ENCODE results near the gene PPP1R14C. TPM values are rescaled to one million over a fixed set of nuclear protein-coding genes. Genes with fewer than 3 reads are reported as not detected.

The PPP1R14C gene
- total RNA-seq, 2 experiments from 2014 or later, result not detected

GRCh38 chr6:150252714-150253444 is 110.0 kb downstream of the PPP1R14C start:
- H3K9me3 Mint-ChIP-seq (ENCODE audit: insufficient read depth), result peaks cover 4% of the 10 kb centered on the region
- POLR2A ChIA-PET, result no interaction called here
- H3K27ac Mint-ChIP-seq, result no peak overlapping the region
- H3K27me3 Mint-ChIP-seq (ENCODE audit: low read depth), result peaks cover 3% of the 10 kb centered on the region
- H3K36me3 Mint-ChIP-seq (ENCODE audit: low read depth), result peaks cover 4% of the 10 kb centered on the region
- no peak overlapping the region for H3K4me3 Mint-ChIP-seq
- ATAC-seq (no peak), DNase-seq (no peak)
- CTCF ChIA-PET, result interaction anchor here (1.2 kb wide), 1 partner anchor 15 kb away, joined by 3 read pairs; no protein-coding TSS in a partner anchor
- peaks cover 21% of the 10 kb centered on the region for H3K4me1 Mint-ChIP-seq (ENCODE audit: low read depth)

- H3K4me3 Mint-ChIP-seq, result no peak overlapping the region
- CTCF ChIA-PET, result no interaction called here
Observed at GRCh38 chr6:150253489-150253888, 110.6 kb downstream of the PPP1R14C start.

GRCh38 chr6:150254770-150255169 is 111.9 kb downstream of the PPP1R14C start:
- Mint-ChIP-seq H3K4me3 (no peak overlapping the region), H3K4me1 (ENCODE audit: low read depth) (peaks cover 21% of the 10 kb centered on the region), H3K9me3 (ENCODE audit: insufficient read depth) (no peaks in the 10 kb centered on the region), H3K36me3 (ENCODE audit: low read depth) (peaks cover 4% of the 10 kb centered on the region), H3K27ac (no peak overlapping the region), H3K27me3 (ENCODE audit: low read depth) (peaks cover 3% of the 10 kb centered on the region)
- DNase-seq (no peak), ATAC-seq (no peak)
- POLR2A ChIA-PET, result no interaction called here
- CTCF ChIA-PET, result interaction anchor here (0.6 kb wide), 1 partner anchor 366 kb away, joined by 3 read pairs; no protein-coding TSS in a partner anchor

More at GRCh38 chr6:150253489-150253888, 110.6 kb downstream of the PPP1R14C start:
- peaks cover 21% of the 10 kb centered on the region for H3K4me1 Mint-ChIP-seq (ENCODE audit: low read depth)
- ATAC-seq (no peak), DNase-seq (no peak)
- peaks cover 4% of the 10 kb centered on the region for H3K36me3 Mint-ChIP-seq (ENCODE audit: low read depth)
- POLR2A ChIA-PET, result no interaction called here
- peaks cover 4% of the 10 kb centered on the region for H3K9me3 Mint-ChIP-seq (ENCODE audit: insufficient read depth)
- H3K27me3 Mint-ChIP-seq (ENCODE audit: low read depth), result peaks cover 3% of the 10 kb centered on the region
- H3K27ac Mint-ChIP-seq, result no peak overlapping the region

GRCh38 chr6:150255840-150256239 is 113.0 kb downstream of the PPP1R14C start:
- Mint-ChIP-seq H3K4me1 (ENCODE audit: low read depth) (peaks cover 21% of the 10 kb centered on the region), H3K27me3 (ENCODE audit: low read depth) (peaks cover 3% of the 10 kb centered on the region), H3K36me3 (ENCODE audit: low read depth) (peaks cover 4% of the 10 kb centered on the region), H3K9me3 (ENCODE audit: insufficient read depth) (no peaks in the 10 kb centered on the region), H3K27ac (no peak overlapping the region), H3K4me3 (no peak overlapping the region)
- DNase-seq (no peak), ATAC-seq (no peak)
- ChIA-PET POLR2A (no interaction called here), CTCF (no interaction called here)

GRCh38 chr6:150256618-150257272 is 113.9 kb downstream of the PPP1R14C start:
- POLR2A ChIA-PET, result no interaction called here
- ATAC-seq (no peak), DNase-seq (no peak)
- CTCF ChIA-PET, result no interaction called here
- H3K27me3 Mint-ChIP-seq (ENCODE audit: low read depth), result peaks cover 3% of the 10 kb centered on the region
- no peaks in the 10 kb centered on the region for H3K9me3 Mint-ChIP-seq (ENCODE audit: insufficient read depth)
- peaks cover 21% of the 10 kb centered on the region for H3K4me1 Mint-ChIP-seq (ENCODE audit: low read depth)
- no peak overlapping the region for H3K4me3 Mint-ChIP-seq
- H3K27ac Mint-ChIP-seq, result no peak overlapping the region
- peaks cover 5% of the 10 kb centered on the region for H3K36me3 Mint-ChIP-seq (ENCODE audit: low read depth)

GRCh38 chr6:150258381-150258780 is 115.5 kb downstream of the PPP1R14C start:
- Mint-ChIP-seq H3K27ac (no peak overlapping the region), H3K9me3 (ENCODE audit: insufficient read depth) (no peaks in the 10 kb centered on the region), H3K27me3 (ENCODE audit: low read depth) (peaks cover 3% of the 10 kb centered on the region), H3K4me3 (no peak overlapping the region), H3K4me1 (ENCODE audit: low read depth) (peaks cover 19% of the 10 kb centered on the region), H3K36me3 (ENCODE audit: low read depth) (peaks cover 7% of the 10 kb centered on the region)
- POLR2A ChIA-PET, result no interaction called here
- DNase-seq, result no peak
- no peak for ATAC-seq
- CTCF ChIA-PET, result no interaction called here

- peaks cover 3% of the 10 kb centered on the region for H3K27me3 Mint-ChIP-seq (ENCODE audit: low read depth)
- H3K9me3 Mint-ChIP-seq (ENCODE audit: insufficient read depth), result peaks cover 7% of the 10 kb centered on the region
- ChIA-PET POLR2A (no interaction called here), CTCF (no interaction called here)
- H3K4me1 Mint-ChIP-seq (ENCODE audit: low read depth), result peaks cover 24% of the 10 kb centered on the region
- H3K27ac Mint-ChIP-seq, result no peak overlapping the region
- H3K4me3 Mint-ChIP-seq, result no peak overlapping the region
- ATAC-seq (no peak), DNase-seq (no peak)
- peaks cover 9% of the 10 kb centered on the region for H3K36me3 Mint-ChIP-seq (ENCODE audit: low read depth)
Observed at GRCh38 chr6:150260931-150261330, 118.1 kb downstream of the PPP1R14C start.

GRCh38 chr6:150261997-150262697 is 119.3 kb downstream of the PPP1R14C start:
- DNase-seq, result no peak
- peaks cover 17% of the 10 kb centered on the region for H3K4me1 Mint-ChIP-seq (ENCODE audit: low read depth)
- ChIA-PET POLR2A (no interaction called here), CTCF (no interaction called here)
- no peak overlapping the region for H3K4me3 Mint-ChIP-seq
- peaks cover 6% of the 10 kb centered on the region for H3K36me3 Mint-ChIP-seq (ENCODE audit: low read depth)
- no peaks in the 10 kb centered on the region for H3K27me3 Mint-ChIP-seq (ENCODE audit: low read depth)
- H3K9me3 Mint-ChIP-seq (ENCODE audit: insufficient read depth), result peaks cover 7% of the 10 kb centered on the region
- H3K27ac Mint-ChIP-seq, result no peak overlapping the region
- no peak for ATAC-seq

- Mint-ChIP-seq H3K27ac (peak overlapping the region; percentile 81), H3K27me3 (ENCODE audit: low read depth) (no peaks in the 10 kb centered on the region), H3K36me3 (ENCODE audit: low read depth) (peaks cover 6% of the 10 kb centered on the region), H3K4me3 (no peak overlapping the region), H3K9me3 (ENCODE audit: insufficient read depth) (peaks cover 7% of the 10 kb centered on the region), H3K4me1 (ENCODE audit: low read depth) (peaks cover 12% of the 10 kb centered on the region)
- ATAC-seq (no peak), DNase-seq (peak; percentile 67)
- CTCF ChIA-PET, result no interaction called here
- POLR2A ChIA-PET, result interaction anchor here (0.9 kb wide), 1 partner anchor 14 kb away, joined by 3 read pairs; no protein-coding TSS in a partner anchor
Observed at GRCh38 chr6:150263765-150264404, 121.0 kb downstream of the PPP1R14C start.

GRCh38 chr6:150266309-150266708 is 123.5 kb downstream of the PPP1R14C start:
- Mint-ChIP-seq H3K4me3 (no peak overlapping the region), H3K36me3 (ENCODE audit: low read depth) (peaks cover 6% of the 10 kb centered on the region)
- POLR2A ChIA-PET, result no interaction called here

GRCh38 chr6:150266963-150267685 is 124.3 kb downstream of the PPP1R14C start:
- H3K4me3 Mint-ChIP-seq, result no peak overlapping the region
- peaks cover 3% of the 10 kb centered on the region for H3K36me3 Mint-ChIP-seq (ENCODE audit: low read depth)
- H3K27me3 Mint-ChIP-seq (ENCODE audit: low read depth), result no peaks in the 10 kb centered on the region
- DNase-seq, result no peak
- H3K4me1 Mint-ChIP-seq (ENCODE audit: low read depth), result peaks cover 12% of the 10 kb centered on the region
- CTCF ChIA-PET, result no interaction called here
- ATAC-seq, result no peak
- POLR2A ChIA-PET, result no interaction called here
- H3K27ac Mint-ChIP-seq, result no peak overlapping the region
- peaks cover 7% of the 10 kb centered on the region for H3K9me3 Mint-ChIP-seq (ENCODE audit: insufficient read depth)

More at GRCh38 chr6:150266309-150266708, 123.5 kb downstream of the PPP1R14C start:
- Mint-ChIP-seq H3K4me1 (ENCODE audit: low read depth) (peaks cover 12% of the 10 kb centered on the region), H3K9me3 (ENCODE audit: insufficient read depth) (peaks cover 7% of the 10 kb centered on the region), H3K27ac (no peak overlapping the region), H3K27me3 (ENCODE audit: low read depth) (no peaks in the 10 kb centered on the region)
- no peak for DNase-seq
- no peak for ATAC-seq
- CTCF ChIA-PET, result no interaction called here
